ENCODE data around the gene RTTN. TPM values are rescaled to one million over a fixed set of nuclear protein-coding genes. Genes with fewer than 3 reads are reported as not detected.

RTTN gene
- total and polyA plus RNA-seq, 9 of the 15 experiments (the other 6 are each of a cell fraction or from before 2014, with no cell fraction given): 3.1 to 18.3 (median 10.6) TPM

DNA sequence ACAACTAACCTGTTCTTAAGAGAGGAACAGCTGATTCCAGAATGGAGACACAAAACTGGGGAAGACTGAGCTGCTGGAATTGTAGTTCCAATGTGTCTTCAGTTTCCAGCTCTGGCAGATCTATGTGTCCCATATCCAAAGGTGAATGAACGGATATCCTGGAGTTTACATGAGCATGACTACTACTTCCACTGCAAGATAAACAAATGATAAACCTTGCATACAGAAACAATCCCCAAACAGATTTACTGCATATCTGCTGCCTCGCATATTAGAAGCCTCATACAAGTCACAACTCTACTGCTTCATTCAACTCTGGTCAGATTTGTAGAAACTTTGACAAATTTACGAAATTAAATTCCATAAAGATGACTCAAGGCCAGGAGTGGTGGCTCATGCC, 15.0 kb downstream of the RTTN start (continued):
- TF ChIP-seq, protein P1, sequence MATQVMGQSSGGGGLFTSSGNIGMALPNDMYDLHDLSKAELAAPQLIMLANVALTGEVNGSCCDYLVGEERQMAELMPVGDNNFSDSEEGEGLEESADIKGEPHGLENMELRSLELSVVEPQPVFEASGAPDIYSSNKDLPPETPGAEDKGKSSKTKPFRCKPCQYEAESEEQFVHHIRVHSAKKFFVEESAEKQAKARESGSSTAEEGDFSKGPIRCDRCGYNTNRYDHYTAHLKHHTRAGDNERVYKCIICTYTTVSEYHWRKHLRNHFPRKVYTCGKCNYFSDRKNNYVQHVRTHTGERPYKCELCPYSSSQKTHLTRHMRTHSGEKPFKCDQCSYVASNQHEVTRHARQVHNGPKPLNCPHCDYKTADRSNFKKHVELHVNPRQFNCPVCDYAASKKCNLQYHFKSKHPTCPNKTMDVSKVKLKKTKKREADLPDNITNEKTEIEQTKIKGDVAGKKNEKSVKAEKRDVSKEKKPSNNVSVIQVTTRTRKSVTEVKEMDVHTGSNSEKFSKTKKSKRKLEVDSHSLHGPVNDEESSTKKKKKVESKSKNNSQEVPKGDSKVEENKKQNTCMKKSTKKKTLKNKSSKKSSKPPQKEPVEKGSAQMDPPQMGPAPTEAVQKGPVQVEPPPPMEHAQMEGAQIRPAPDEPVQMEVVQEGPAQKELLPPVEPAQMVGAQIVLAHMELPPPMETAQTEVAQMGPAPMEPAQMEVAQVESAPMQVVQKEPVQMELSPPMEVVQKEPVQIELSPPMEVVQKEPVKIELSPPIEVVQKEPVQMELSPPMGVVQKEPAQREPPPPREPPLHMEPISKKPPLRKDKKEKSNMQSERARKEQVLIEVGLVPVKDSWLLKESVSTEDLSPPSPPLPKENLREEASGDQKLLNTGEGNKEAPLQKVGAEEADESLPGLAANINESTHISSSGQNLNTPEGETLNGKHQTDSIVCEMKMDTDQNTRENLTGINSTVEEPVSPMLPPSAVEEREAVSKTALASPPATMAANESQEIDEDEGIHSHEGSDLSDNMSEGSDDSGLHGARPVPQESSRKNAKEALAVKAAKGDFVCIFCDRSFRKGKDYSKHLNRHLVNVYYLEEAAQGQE (IDR thresholded peaks at IDR 0.05; ENCODE audit: borderline replicate concordance): no peak
- TF ChIP-seq, protein P1 (CRISPR knock-in tag; IDR thresholded peaks at IDR 0.05; ENCODE audit: low read depth): no peak
- TF ChIP-seq TAF15 (IDR thresholded peaks at IDR 0.05; ENCODE audit: low read depth, low read length) (no peak), SNAPC5 (CRISPR knock-in tag; IDR thresholded peaks at IDR 0.05) (no peak)
